ENCODE results near the gene JUND. TPM values are rescaled to one million over a fixed set of nuclear protein-coding genes. Genes with fewer than 3 reads are reported as not detected.

JUND gene
- polyA plus RNA-seq, 4 donors, result 129 to 211 (median 162) TPM

GRCh38 chr19:18278521-18279265, 2.7 kb downstream of the JUND start:
- H3K27ac ChIP-seq (ENCODE audit: low read depth in 1 of 3, low read length in 2 of 3), result peak overlapping the region; percentile 93 to 100 (median 100)
- DNase-seq (peak; percentile 53 to 71), FAIRE-seq (no peak)
- H3K27me3 ChIP-seq (ENCODE audit: control insufficient read depth in 3 of 3, insufficient read depth in 3 of 3, low read length in 3 of 3), result no peaks in the 10 kb centered on the region
- peaks cover 3 to 58% (median 9%) of the 10 kb centered on the region in 3 donors for H3K36me3 ChIP-seq (ENCODE audit: control insufficient read depth in 3 of 3, insufficient read depth in 2 of 3, low read depth in 1 of 3, low read length in 3 of 3)
- peaks cover 0 to 3% of the 10 kb centered on the region in 2 donors for H3K9me3 ChIP-seq (ENCODE audit: control insufficient read depth in 2 of 2, insufficient read depth in 1 of 2, low read depth in 1 of 2, low read length in 1 of 2)
- WGBS, 3 donors, result 52 to 57% (median 56%) methylated on average over 10 of the region's 10 CpGs
- peak overlapping the region; percentile 46 to 99 (median 98) for H3K4me3 ChIP-seq (ENCODE audit: low read depth in 1 of 3, low read length in 3 of 3)
- peaks cover 0 to 50% (median 2%) of the 10 kb centered on the region in 3 donors for H3K4me1 ChIP-seq (ENCODE audit: control insufficient read depth in 3 of 3, insufficient read depth in 2 of 3, low read depth in 1 of 3, low read length in 2 of 3)

DNA sequence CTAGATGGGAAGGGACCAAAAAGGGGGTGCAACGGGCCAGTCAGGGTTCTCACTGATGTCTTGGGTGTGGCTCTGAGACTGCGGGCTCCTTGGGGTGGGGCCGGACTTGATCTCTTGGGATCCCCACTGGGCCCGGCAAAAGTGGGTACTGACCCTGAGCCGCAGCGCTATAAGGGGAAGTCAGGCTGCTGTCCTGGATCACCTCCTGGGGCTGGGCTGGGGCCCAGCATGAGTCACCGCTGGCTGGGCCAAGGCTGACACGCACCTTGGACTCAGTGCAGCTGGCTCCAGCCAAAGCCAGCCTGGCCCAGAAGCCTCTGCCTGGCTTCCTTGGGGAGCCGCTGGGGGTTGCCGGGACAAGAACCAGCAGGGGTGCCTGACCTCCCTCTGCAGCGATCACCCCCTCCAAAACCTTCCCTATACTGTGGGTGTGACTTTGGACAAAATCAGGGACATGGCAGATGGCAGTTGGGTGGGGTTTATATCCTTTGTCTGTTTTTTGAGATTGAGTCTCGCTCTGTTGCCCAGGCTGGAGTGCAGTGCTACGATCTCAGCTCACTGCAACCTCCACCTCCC, 6.6 kb downstream of the JUND start:
- Histone ChIP-seq H3K4me1 (ENCODE audit: control insufficient read depth in 3 of 3, insufficient read depth in 2 of 3, low read depth in 1 of 3, low read length in 2 of 3) (peaks cover 0 to 36% (median 0%) of the 10 kb centered on the region in 3 donors), H3K9me3 (ENCODE audit: control insufficient read depth in 2 of 2, insufficient read depth in 1 of 2, low read depth in 1 of 2, low read length in 1 of 2) (no peaks in the 10 kb centered on the region), H3K27ac (ENCODE audit: low read depth in 1 of 3, low read length in 2 of 3) (peak overlapping the region; percentile 71 to 86 (median 74)), H3K36me3 (ENCODE audit: control insufficient read depth in 3 of 3, insufficient read depth in 2 of 3, low read depth in 1 of 3, low read length in 3 of 3) (peaks cover 3 to 60% (median 9%) of the 10 kb centered on the region in 3 donors), H3K4me3 (ENCODE audit: low read depth in 1 of 3, low read length in 3 of 3) (no peak overlapping the region), H3K27me3 (ENCODE audit: control insufficient read depth in 3 of 3, insufficient read depth in 3 of 3, low read length in 3 of 3) (no peaks in the 10 kb centered on the region)
- DNase-seq, result peak; percentile 95
- no peak for FAIRE-seq
- 6 to 33% (median 32%) methylated on average over 12 to 13 of the region's 13 CpGs for WGBS, 3 donors

GRCh38 chr19:18274219-18274780, 7.1 kb downstream of the JUND start, which contains the start of gene IQCN:
IQCN (minus strand) TSS chr19:18274452; CDS start chr19:18269478, 4,974 bp downstream.
- Histone ChIP-seq H3K27me3 (ENCODE audit: control insufficient read depth in 3 of 3, insufficient read depth in 3 of 3, low read length in 3 of 3) (no peaks in the 10 kb centered on the region), H3K27ac (ENCODE audit: low read depth in 1 of 3, low read length in 2 of 3) (peak within 1 kb of the TSS; percentile 71 to 86 (median 74)), H3K4me1 (ENCODE audit: control insufficient read depth in 3 of 3, insufficient read depth in 2 of 3, low read depth in 1 of 3, low read length in 2 of 3) (peaks cover 0 to 36% (median 0%) of the 10 kb centered on the region in 3 donors), H3K36me3 (ENCODE audit: control insufficient read depth in 3 of 3, insufficient read depth in 2 of 3, low read depth in 1 of 3, low read length in 3 of 3) (peaks cover 3 to 61% (median 9%) of the 10 kb centered on the region in 3 donors), H3K9me3 (ENCODE audit: control insufficient read depth in 2 of 2, insufficient read depth in 1 of 2, low read depth in 1 of 2, low read length in 1 of 2) (no peaks in the 10 kb centered on the region), H3K4me3 (ENCODE audit: low read depth in 1 of 3, low read length in 3 of 3) (no peak within 1 kb of the TSS)
- DNase-seq, result peak in 1 of 2 donors; percentile 87
- no peak for FAIRE-seq
- WGBS, 3 donors, result 46 to 64% (median 63%) methylated on average over 7 to 9 of the region's 9 CpGs

DNA sequence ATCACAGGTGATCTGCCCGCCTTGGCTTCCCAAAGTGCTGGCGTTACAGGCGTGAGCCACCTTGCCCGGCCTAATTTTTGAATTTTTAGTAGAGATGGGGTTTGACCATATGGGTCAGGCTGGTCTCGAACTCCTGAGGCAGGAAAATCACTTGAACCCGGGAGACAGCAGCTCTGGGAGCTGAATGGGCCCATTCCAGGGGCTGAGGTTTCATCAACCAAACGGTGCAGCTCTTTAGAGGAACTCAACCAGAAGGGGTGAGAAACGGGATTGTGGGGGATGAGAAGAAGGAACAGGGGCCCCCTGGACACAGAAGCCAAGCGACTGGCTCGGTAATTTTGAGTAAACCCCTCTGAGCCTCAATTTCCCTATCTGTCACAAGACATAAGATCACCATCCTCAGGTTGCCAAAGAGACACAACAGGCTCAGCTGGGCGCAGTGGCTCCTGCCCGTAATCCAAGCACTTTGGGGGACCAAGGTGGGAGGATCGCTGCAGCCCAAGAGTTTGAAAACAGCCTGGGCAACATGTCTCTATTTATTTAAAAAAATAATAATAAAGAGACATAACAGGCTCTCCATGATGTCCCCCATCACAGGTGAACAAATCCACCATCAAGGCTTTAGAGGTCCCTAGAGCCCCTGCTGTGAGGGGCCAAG, 7.7 kb downstream of the JUND start:
- H3K9me3 ChIP-seq (ENCODE audit: control insufficient read depth in 2 of 2, insufficient read depth in 1 of 2, low read depth in 1 of 2, low read length in 1 of 2), result no peaks in the 10 kb centered on the region
- H3K4me1 ChIP-seq (ENCODE audit: control insufficient read depth in 3 of 3, insufficient read depth in 2 of 3, low read depth in 1 of 3, low read length in 2 of 3), result peaks cover 0 to 32% (median 0%) of the 10 kb centered on the region in 3 donors
- no peak overlapping the region for H3K4me3 ChIP-seq (ENCODE audit: low read depth in 1 of 3, low read length in 3 of 3)
- peak in 1 of 2 donors; percentile 29 for DNase-seq
- WGBS, 3 donors, result 91 to 96% (median 94%) methylated on average over 13 of the region's 13 CpGs
- H3K27me3 ChIP-seq (ENCODE audit: control insufficient read depth in 3 of 3, insufficient read depth in 3 of 3, low read length in 3 of 3), result no peaks in the 10 kb centered on the region
- H3K27ac ChIP-seq (ENCODE audit: low read depth in 1 of 3, low read length in 2 of 3), result peak overlapping the region; percentile 71 to 86 (median 74)
- peaks cover 2 to 61% (median 3%) of the 10 kb centered on the region in 3 donors for H3K36me3 ChIP-seq (ENCODE audit: control insufficient read depth in 3 of 3, insufficient read depth in 2 of 3, low read depth in 1 of 3, low read length in 3 of 3)
- FAIRE-seq, result no peak

GRCh38 chr19:18271433-18271841, 10.0 kb downstream of the JUND start:
- peaks cover 0 to 25% (median 0%) of the 10 kb centered on the region in 3 donors for H3K4me1 ChIP-seq (ENCODE audit: control insufficient read depth in 3 of 3, insufficient read depth in 2 of 3, low read depth in 1 of 3, low read length in 2 of 3)
- H3K27me3 ChIP-seq (ENCODE audit: control insufficient read depth in 3 of 3, insufficient read depth in 3 of 3, low read length in 3 of 3), result no peaks in the 10 kb centered on the region
- WGBS, 3 donors, result 59 to 75% (median 70%) methylated on average over 6 of the region's 6 CpGs
- H3K36me3 ChIP-seq (ENCODE audit: control insufficient read depth in 3 of 3, insufficient read depth in 2 of 3, low read depth in 1 of 3, low read length in 3 of 3), result peaks cover 0 to 57% (median 6%) of the 10 kb centered on the region in 3 donors
- H3K27ac ChIP-seq (ENCODE audit: low read depth in 1 of 3, low read length in 2 of 3), result no peak overlapping the region
- DNase-seq, result peak in 1 of 2 donors; percentile 36
- no peak overlapping the region for H3K4me3 ChIP-seq (ENCODE audit: low read depth in 1 of 3, low read length in 3 of 3)
- H3K9me3 ChIP-seq (ENCODE audit: control insufficient read depth in 2 of 2, insufficient read depth in 1 of 2, low read depth in 1 of 2, low read length in 1 of 2), result no peaks in the 10 kb centered on the region
- no peak for FAIRE-seq

DNA sequence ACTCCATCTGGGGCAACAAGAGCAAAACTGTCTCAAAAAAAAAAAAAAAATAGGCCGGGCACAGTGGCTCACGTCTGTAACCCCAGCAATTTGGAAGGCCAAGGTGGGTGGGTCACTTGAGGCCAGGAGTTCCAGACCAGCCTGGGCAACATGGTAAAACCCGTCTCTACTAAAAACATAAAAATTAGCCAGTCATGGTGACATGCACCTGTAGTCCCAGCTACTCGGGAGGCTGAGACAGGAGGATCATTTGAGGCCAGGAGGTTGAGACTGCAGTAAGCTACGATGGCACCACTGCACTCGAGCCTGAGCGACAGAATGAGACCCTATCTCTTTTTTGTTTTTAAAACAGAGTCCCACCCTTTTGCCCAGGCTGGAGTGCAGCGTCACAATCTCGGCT, 11.1 kb downstream of the JUND start:
- H3K27me3 ChIP-seq (ENCODE audit: control insufficient read depth in 3 of 3, insufficient read depth in 3 of 3, low read length in 3 of 3), result no peaks in the 10 kb centered on the region
- 87 to 93% (median 92%) methylated on average over 9 of the region's 9 CpGs for WGBS, 3 donors
- no peaks in the 10 kb centered on the region for H3K9me3 ChIP-seq (ENCODE audit: control insufficient read depth in 2 of 2, insufficient read depth in 1 of 2, low read depth in 1 of 2, low read length in 1 of 2)
- H3K27ac ChIP-seq (ENCODE audit: low read depth in 1 of 3, low read length in 2 of 3), result no peak overlapping the region
- H3K4me3 ChIP-seq (ENCODE audit: low read depth in 1 of 3, low read length in 3 of 3), result no peak overlapping the region
- DNase-seq, result no peak
- peaks cover 0 to 15% (median 0%) of the 10 kb centered on the region in 3 donors for H3K4me1 ChIP-seq (ENCODE audit: control insufficient read depth in 3 of 3, insufficient read depth in 2 of 3, low read depth in 1 of 3, low read length in 2 of 3)
- no peak for FAIRE-seq
- H3K36me3 ChIP-seq (ENCODE audit: control insufficient read depth in 3 of 3, insufficient read depth in 2 of 3, low read depth in 1 of 3, low read length in 3 of 3), result peaks cover 0 to 57% (median 9%) of the 10 kb centered on the region in 3 donors

GRCh38 chr19:18269070-18269723, 12.2 kb downstream of the JUND start:
- Histone ChIP-seq H3K27me3 (ENCODE audit: control insufficient read depth in 3 of 3, insufficient read depth in 3 of 3, low read length in 3 of 3) (no peaks in the 10 kb centered on the region), H3K4me1 (ENCODE audit: control insufficient read depth in 3 of 3, insufficient read depth in 2 of 3, low read depth in 1 of 3, low read length in 2 of 3) (peaks cover 0 to 4% (median 0%) of the 10 kb centered on the region in 3 donors), H3K9me3 (ENCODE audit: control insufficient read depth in 2 of 2, insufficient read depth in 1 of 2, low read depth in 1 of 2, low read length in 1 of 2) (no peaks in the 10 kb centered on the region), H3K27ac (ENCODE audit: low read depth in 1 of 3, low read length in 2 of 3) (no peak overlapping the region), H3K4me3 (ENCODE audit: low read depth in 1 of 3, low read length in 3 of 3) (no peak overlapping the region), H3K36me3 (ENCODE audit: control insufficient read depth in 3 of 3, insufficient read depth in 2 of 3, low read depth in 1 of 3, low read length in 3 of 3) (peaks cover 0 to 59% (median 9%) of the 10 kb centered on the region in 3 donors)
- 74 to 96% (median 94%) methylated on average over 2 of the region's 2 CpGs for WGBS, 3 donors
- FAIRE-seq (no peak), DNase-seq (no peak)

All from small intestine (tissue), 7 donors.